Natural killer cell treated with Interleukin-12 subunit alpha and Interleukin-12 subunit beta and Interleukin-15 and Interleukin-18, amount 100 ng/mL, for 72 hours (primary cell): Measurements from ENCODE around the gene BNIP1. TPM values are rescaled to one million over a fixed set of nuclear protein-coding genes. Genes with fewer than 3 reads are reported as not detected.

ENCODE experiments used
- ATAC-seq, 2 donors: fragments of 150-1000 bp; cut with Tn5 transposase in 1 of 2; sonication (Bioruptor Pico), chemical (Tn5 transposase) in 1 of 2; 2 replicates each; pipeline ENCODE4 v1.10.0; 2021
- DNase-seq: peaks from one replicate; pipeline ENCODE4 v3.0.0; 2022; ENCODE audit warnings: low spot score
- H3K27ac Mint-ChIP-seq, 2 donors: 1 replicate in 1 of 2; 2 replicates in 1 of 2; pipeline ENCODE4 v1.8.0; 2022; ENCODE audit warnings: mixed read lengths in 2 of 2, mild to moderate bottlenecking in 1 of 2, moderate library complexity in 1 of 2
- H3K27me3 Mint-ChIP-seq, 2 donors: 1 replicate in 1 of 2; 2 replicates in 1 of 2; pipeline ENCODE4 v1.8.0; 2022; ENCODE audit warnings: mixed read lengths in 2 of 2
- H3K36me3 Mint-ChIP-seq: one replicate; pipeline ENCODE4 v1.8.0; 2022; ENCODE audit warnings: mixed read lengths
- H3K4me1 Mint-ChIP-seq, 2 donors: 1 replicate in 1 of 2; 2 replicates in 1 of 2; pipeline ENCODE4 v1.8.0; 2022; ENCODE audit warnings: low read depth in 2 of 2, mixed read lengths in 2 of 2, mild to moderate bottlenecking in 1 of 2
- H3K4me3 Mint-ChIP-seq: one replicate; pipeline ENCODE4 v1.8.0; 2022; ENCODE audit warnings: mixed read lengths
- H3K9me3 Mint-ChIP-seq: 2 replicates; pipeline ENCODE4 v1.8.0; 2022; ENCODE audit warnings: mixed read lengths
- total RNA-seq, 2 donors: library from RNA; stranded (reverse); gene quantifications; one replicate each; pipeline ENCODE4 v1.2.3, GENCODE V29; 2022

Gene BNIP1
- total RNA-seq, 2 donors from 2014 or later, result 17.4 to 18.0 TPM

- no peaks in the 10 kb centered on the region for H3K9me3 Mint-ChIP-seq
- DNase-seq (no peak), ATAC-seq (peak; percentile 56 to 65)
- no peaks in the 10 kb centered on the region for H3K36me3 Mint-ChIP-seq
- no peaks in the 10 kb centered on the region for H3K27me3 Mint-ChIP-seq
- H3K27ac Mint-ChIP-seq, result no peak overlapping the region
- H3K4me1 Mint-ChIP-seq, result no peaks in the 10 kb centered on the region
- H3K4me3 Mint-ChIP-seq, result no peak overlapping the region
Measured at GRCh38 chr5:173187054-173187743, 42.9 kb downstream of the BNIP1 start.

GRCh38 chr5:173188280-173188679 lies 43.9 kb downstream of the BNIP1 start:
- Mint-ChIP-seq H3K27me3 (no peaks in the 10 kb centered on the region), H3K36me3 (no peaks in the 10 kb centered on the region), H3K4me3 (no peak overlapping the region), H3K4me1 (no peaks in the 10 kb centered on the region), H3K27ac (no peak overlapping the region), H3K9me3 (no peaks in the 10 kb centered on the region)
- DNase-seq (no peak), ATAC-seq (no peak)

- no peaks in the 10 kb centered on the region for H3K9me3 Mint-ChIP-seq
- no peaks in the 10 kb centered on the region for H3K36me3 Mint-ChIP-seq
- DNase-seq (no peak), ATAC-seq (no peak)
- peaks cover 0 to 2% of the 10 kb centered on the region in 2 donors for H3K27me3 Mint-ChIP-seq
- no peak overlapping the region for H3K4me3 Mint-ChIP-seq
- H3K27ac Mint-ChIP-seq, result no peak overlapping the region
- H3K4me1 Mint-ChIP-seq, result no peaks in the 10 kb centered on the region
Measured at GRCh38 chr5:173191015-173191414, 46.7 kb downstream of the BNIP1 start.

GRCh38 chr5:173191561-173191960 lies 47.2 kb downstream of the BNIP1 start:
- peaks cover 0 to 2% of the 10 kb centered on the region in 2 donors for H3K27me3 Mint-ChIP-seq
- H3K36me3 Mint-ChIP-seq, result no peaks in the 10 kb centered on the region
- no peak for DNase-seq
- H3K4me3 Mint-ChIP-seq, result no peak overlapping the region
- H3K9me3 Mint-ChIP-seq, result no peaks in the 10 kb centered on the region
- ATAC-seq, result no peak
- H3K4me1 Mint-ChIP-seq, result no peaks in the 10 kb centered on the region
- H3K27ac Mint-ChIP-seq, result no peak overlapping the region

GRCh38 chr5:173192561-173192960 lies 48.2 kb downstream of the BNIP1 start:
- no peaks in the 10 kb centered on the region for H3K36me3 Mint-ChIP-seq
- H3K9me3 Mint-ChIP-seq, result no peaks in the 10 kb centered on the region
- DNase-seq (no peak), ATAC-seq (no peak)
- H3K4me3 Mint-ChIP-seq, result no peak overlapping the region
- peaks cover 0 to 2% of the 10 kb centered on the region in 2 donors for H3K27me3 Mint-ChIP-seq
- H3K27ac Mint-ChIP-seq, result no peak overlapping the region
- no peaks in the 10 kb centered on the region for H3K4me1 Mint-ChIP-seq

GRCh38 chr5:173196133-173196952 lies 52.0 kb downstream of the BNIP1 start:
- no peak overlapping the region for H3K4me3 Mint-ChIP-seq
- peak in 1 of 2 donors; percentile 26 for ATAC-seq

GRCh38 chr5:173197375-173197891 lies 53.1 kb downstream of the BNIP1 start:
- DNase-seq, result no peak
- no peaks in the 10 kb centered on the region for H3K36me3 Mint-ChIP-seq
- peaks cover 5 to 14% of the 10 kb centered on the region in 2 donors for H3K27me3 Mint-ChIP-seq
- H3K9me3 Mint-ChIP-seq, result no peaks in the 10 kb centered on the region
- H3K27ac Mint-ChIP-seq, result no peak overlapping the region
- no peak overlapping the region for H3K4me3 Mint-ChIP-seq
- H3K4me1 Mint-ChIP-seq, result no peaks in the 10 kb centered on the region
- ATAC-seq, result no peak

More at GRCh38 chr5:173196133-173196952, 52.0 kb downstream of the BNIP1 start:
- no peak overlapping the region for H3K27ac Mint-ChIP-seq
- no peaks in the 10 kb centered on the region for H3K9me3 Mint-ChIP-seq
- DNase-seq, result no peak
- H3K4me1 Mint-ChIP-seq, result no peaks in the 10 kb centered on the region
- H3K27me3 Mint-ChIP-seq, result peaks cover 4 to 11% of the 10 kb centered on the region in 2 donors
- H3K36me3 Mint-ChIP-seq, result no peaks in the 10 kb centered on the region

- DNase-seq (no peak), ATAC-seq (no peak)
- no peaks in the 10 kb centered on the region for H3K9me3 Mint-ChIP-seq
- no peak overlapping the region for H3K4me3 Mint-ChIP-seq
- no peak overlapping the region for H3K27ac Mint-ChIP-seq
- H3K4me1 Mint-ChIP-seq, result no peaks in the 10 kb centered on the region
- no peaks in the 10 kb centered on the region for H3K36me3 Mint-ChIP-seq
- H3K27me3 Mint-ChIP-seq, result peaks cover 9 to 20% of the 10 kb centered on the region in 2 donors
Measured at GRCh38 chr5:173198049-173198448, 53.7 kb downstream of the BNIP1 start.

- ATAC-seq, result no peak
- no peaks in the 10 kb centered on the region for H3K36me3 Mint-ChIP-seq
- no peaks in the 10 kb centered on the region for H3K4me1 Mint-ChIP-seq
- DNase-seq, result no peak
- no peak overlapping the region for H3K27ac Mint-ChIP-seq
- H3K9me3 Mint-ChIP-seq, result no peaks in the 10 kb centered on the region
- H3K4me3 Mint-ChIP-seq, result no peak overlapping the region
- peaks cover 21 to 39% of the 10 kb centered on the region in 2 donors for H3K27me3 Mint-ChIP-seq
Measured at GRCh38 chr5:173200356-173200755, 56.0 kb downstream of the BNIP1 start.

GRCh38 chr5:173201636-173202265 lies 57.4 kb downstream of the BNIP1 start:
- H3K36me3 Mint-ChIP-seq, result no peaks in the 10 kb centered on the region
- H3K27me3 Mint-ChIP-seq, result peaks cover 22 to 39% of the 10 kb centered on the region in 2 donors
- H3K4me1 Mint-ChIP-seq, result no peaks in the 10 kb centered on the region
- no peak overlapping the region for H3K27ac Mint-ChIP-seq
- no peaks in the 10 kb centered on the region for H3K9me3 Mint-ChIP-seq
- no peak for DNase-seq
- ATAC-seq, result no peak
- no peak overlapping the region for H3K4me3 Mint-ChIP-seq

GRCh38 chr5:173202266-173202875 lies 58.0 kb downstream of the BNIP1 start:
- H3K4me3 Mint-ChIP-seq, result no peak overlapping the region
- ATAC-seq, result no peak
- H3K36me3 Mint-ChIP-seq, result no peaks in the 10 kb centered on the region
- H3K9me3 Mint-ChIP-seq, result no peaks in the 10 kb centered on the region
- H3K27me3 Mint-ChIP-seq, result peaks cover 22 to 39% of the 10 kb centered on the region in 2 donors
- no peak for DNase-seq
- no peak overlapping the region for H3K27ac Mint-ChIP-seq
- no peaks in the 10 kb centered on the region for H3K4me1 Mint-ChIP-seq

GRCh38 chr5:173204185-173204979 lies 60.1 kb downstream of the BNIP1 start:
- peaks cover 28 to 45% of the 10 kb centered on the region in 2 donors for H3K27me3 Mint-ChIP-seq
- DNase-seq (no peak), ATAC-seq (no peak)
- H3K4me1 Mint-ChIP-seq, result no peaks in the 10 kb centered on the region
- no peaks in the 10 kb centered on the region for H3K9me3 Mint-ChIP-seq
- H3K27ac Mint-ChIP-seq, result no peak overlapping the region
- H3K4me3 Mint-ChIP-seq, result no peak overlapping the region
- H3K36me3 Mint-ChIP-seq, result no peaks in the 10 kb centered on the region

GRCh38 chr5:173205916-173206315 lies 61.6 kb downstream of the BNIP1 start:
- DNase-seq (no peak), ATAC-seq (no peak)
- Mint-ChIP-seq H3K36me3 (no peaks in the 10 kb centered on the region), H3K9me3 (no peaks in the 10 kb centered on the region), H3K4me3 (no peak overlapping the region), H3K27me3 (peaks cover 34 to 47% of the 10 kb centered on the region in 2 donors), H3K4me1 (no peaks in the 10 kb centered on the region), H3K27ac (no peak overlapping the region)
